HepG2 (cell line): ENCODE data around the gene MUL1. TPM values are rescaled to one million over a fixed set of nuclear protein-coding genes. Genes with fewer than 3 reads are reported as not detected.
A peak's percentile ranks its signal among the peaks of the same experiment; 100 is the strongest.

Experiments used
- ADNP ChIP-seq: sonication (generic); formaldehyde crosslinking; IDR thresholded peaks from 2 replicates; pipeline ENCODE4 v1.4.0; 2020; ENCODE audit warnings: missing genetic modification reagents
- MEIS1 ChIP-seq: sonication (generic); formaldehyde crosslinking; IDR thresholded peaks from 2 replicates; pipeline ENCODE4 v1.9.0; 2021; ENCODE audit warnings: mild to moderate bottlenecking, missing genetic modification reagents, moderate library complexity, borderline replicate concordance
- RFX1 ChIP-seq: fragments of 450-650 bp; IDR thresholded peaks from 2 replicates; pipeline ENCODE4 v1.6.1; 2017
- SMAD9 ChIP-seq: sonication (generic); formaldehyde crosslinking; IDR thresholded peaks from 2 replicates; pipeline ENCODE4 v1.5.1; 2020; ENCODE audit warnings: mild to moderate bottlenecking, missing genetic modification reagents
- SOX13 ChIP-seq, 3 experiments: fragments of 450-650 bp in 1 of 3; sonication (generic) in 1 of 3; formaldehyde crosslinking in 1 of 3; IDR thresholded peaks in 2 of 3; conservative IDR thresholded peaks in 1 of 3; 2 replicates each; pipeline versions ENCODE4 v1.5.0 to v1.6.1; 2016 to 2020; ENCODE audit warnings: antibody characterized with exemption in 1 of 3, mild to moderate bottlenecking in 1 of 3, missing compliant biosample characterization in 1 of 3, missing genetic modification reagents in 1 of 3, moderate library complexity in 1 of 3
- UBTF ChIP-seq: sonication (generic); formaldehyde crosslinking; IDR thresholded peaks from 2 replicates; pipeline ENCODE4 v1.4.0; 2020; ENCODE audit warnings: mild to moderate bottlenecking, missing genetic modification reagents
- YEATS2 ChIP-seq: sonication (generic); formaldehyde crosslinking; IDR thresholded peaks from 2 replicates; pipeline ENCODE4 v1.4.0; 2020; ENCODE audit warnings: missing genetic modification reagents, borderline replicate concordance
- ZMAT3 ChIP-seq: sonication (generic); formaldehyde crosslinking; conservative IDR thresholded peaks from 2 replicates; pipeline ENCODE4 v1.7.0; 2021; ENCODE audit warnings: missing genetic modification reagents
- ZNF33B ChIP-seq: sonication (generic); formaldehyde crosslinking; IDR thresholded peaks from 2 replicates; pipeline ENCODE4 v1.5.1; 2020; ENCODE audit warnings: mild to moderate bottlenecking, missing genetic modification reagents
- ZNF749 ChIP-seq: sonication (generic); formaldehyde crosslinking; IDR thresholded peaks from 2 replicates; pipeline ENCODE4 v1.8.0; 2022; ENCODE audit warnings: mild to moderate bottlenecking, missing genetic modification reagents, moderate library complexity, borderline replicate concordance
- polyA plus RNA-seq, 8 experiments: library from polyadenylated mRNA; depleted of rRNA in 3 of 8; stranded (reverse) in 7 of 8; unstranded in 1 of 8; fragments of >200 nt; fragmentation: Illumina TruSeq in 4 of 8; extraction: Trizol in 4 of 8; gene quantifications; 2 replicates each; pipeline versions ENCODE4 v1.2.1 to v1.2.3, GENCODE V29; 2011 to 2016; ENCODE audit warnings: low read depth in 4 of 8, missing spikeins in 1 of 8, mixed read lengths in 1 of 8; ENCODE audit not compliant: insufficient read depth in 1 of 8
- total RNA-seq, 5 experiments: library from RNA; depleted of rRNA; stranded (reverse); fragments of >200 nt; fragmentation: Illumina TruSeq; extraction: Trizol; gene quantifications; 2 replicates each; pipeline ENCODE4 v1.2.3, GENCODE V29; 2016; ENCODE audit warnings: low read depth in 1 of 5

Gene MUL1
- total and polyA plus RNA-seq, 2 of the 13 experiments (the other 11 are each of a cell fraction or from before 2014, with no cell fraction given): 21.5 to 26.5 TPM

- TF ChIP-seq UBTF (CRISPR knock-in tag): no peak
- TF ChIP-seq SOX13 (IDR thresholded peaks at IDR 0.05): no peak
- TF ChIP-seq SOX13 (CRISPR knock-in tag; conservative IDR thresholded peaks at IDR 0.05 in 1 of 2, IDR thresholded peaks at IDR 0.05 in 1 of 2): no peak; a peak in 1 of 4 replicates
- no peak for TF ChIP-seq MEIS1
- 0 out of 2 replicates have a peak, but pooled peaks have one; percentile 11 for TF ChIP-seq ZNF749
- TF ChIP-seq YEATS2 (CRISPR knock-in tag): no peak
- TF ChIP-seq SMAD9: no peak
- TF ChIP-seq RFX1: no peak
- no peak for TF ChIP-seq ZMAT3
- no peak for TF ChIP-seq ADNP (CRISPR knock-in tag)
- no peak for TF ChIP-seq ZNF33B (CRISPR knock-in tag)
Measured at GRCh38 chr1:20480951-20481617, 26.9 kb downstream of the MUL1 start (continued).
